GM10266 (cell line): ENCODE results near the gene RAPH1.

Source experiments
- DNase-seq: peaks from one replicate; pipeline ENCODE4 v3.0.0; 2012; ENCODE audit errors: extremely low spot score
- TF ChIP-seq, protein P1 (sequence below): IDR thresholded peaks from 2 replicates; pipeline ENCODE4 v1.5.1; 2012; ENCODE audit warnings: mild to moderate bottlenecking, low read depth; ENCODE audit not compliant: control insufficient read depth, insufficient read depth; ENCODE audit errors: missing control alignments

The RAPH1 gene

DNA sequence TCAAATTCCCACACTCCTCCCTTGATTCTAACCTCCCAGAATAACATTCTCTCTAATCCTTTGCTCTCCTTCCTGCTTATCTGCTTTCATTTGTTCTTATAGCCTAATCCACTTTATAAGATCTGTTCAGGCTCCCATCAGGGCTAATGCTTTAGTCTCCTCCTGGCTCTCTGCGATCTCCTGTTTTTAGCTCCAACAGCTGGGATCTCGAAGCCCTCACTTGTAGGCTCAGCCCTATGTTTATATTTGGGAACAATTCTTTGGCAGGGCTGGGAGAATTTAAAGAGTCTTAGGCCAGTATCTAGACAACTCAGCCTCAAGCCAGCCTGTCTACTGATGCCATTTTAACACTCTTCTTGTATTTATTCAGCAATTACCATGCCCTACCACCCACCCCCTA, 27.2 kb upstream of the RAPH1 start:
- DNase-seq, result no peak
- TF ChIP-seq, protein P1, sequence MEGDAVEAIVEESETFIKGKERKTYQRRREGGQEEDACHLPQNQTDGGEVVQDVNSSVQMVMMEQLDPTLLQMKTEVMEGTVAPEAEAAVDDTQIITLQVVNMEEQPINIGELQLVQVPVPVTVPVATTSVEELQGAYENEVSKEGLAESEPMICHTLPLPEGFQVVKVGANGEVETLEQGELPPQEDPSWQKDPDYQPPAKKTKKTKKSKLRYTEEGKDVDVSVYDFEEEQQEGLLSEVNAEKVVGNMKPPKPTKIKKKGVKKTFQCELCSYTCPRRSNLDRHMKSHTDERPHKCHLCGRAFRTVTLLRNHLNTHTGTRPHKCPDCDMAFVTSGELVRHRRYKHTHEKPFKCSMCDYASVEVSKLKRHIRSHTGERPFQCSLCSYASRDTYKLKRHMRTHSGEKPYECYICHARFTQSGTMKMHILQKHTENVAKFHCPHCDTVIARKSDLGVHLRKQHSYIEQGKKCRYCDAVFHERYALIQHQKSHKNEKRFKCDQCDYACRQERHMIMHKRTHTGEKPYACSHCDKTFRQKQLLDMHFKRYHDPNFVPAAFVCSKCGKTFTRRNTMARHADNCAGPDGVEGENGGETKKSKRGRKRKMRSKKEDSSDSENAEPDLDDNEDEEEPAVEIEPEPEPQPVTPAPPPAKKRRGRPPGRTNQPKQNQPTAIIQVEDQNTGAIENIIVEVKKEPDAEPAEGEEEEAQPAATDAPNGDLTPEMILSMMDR, result no peak

DNA sequence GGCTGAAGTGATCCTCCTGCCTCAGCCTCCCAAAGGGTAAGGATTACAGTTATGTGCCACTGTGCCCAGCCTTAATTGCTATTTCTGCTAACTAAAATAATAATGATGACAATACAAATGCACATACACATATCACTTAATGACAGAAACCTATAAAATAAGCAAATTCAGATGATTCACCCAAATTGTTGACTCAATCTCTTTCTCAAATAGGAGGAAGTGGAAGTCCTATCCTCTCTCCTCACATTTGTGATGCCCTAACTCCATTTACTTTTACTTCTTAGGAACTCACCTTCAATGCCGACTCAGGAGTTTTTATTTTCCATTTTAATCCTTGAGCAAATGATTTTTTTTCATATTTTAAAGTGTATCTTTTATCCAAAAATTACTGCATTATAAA, 24.5 kb upstream of the RAPH1 start:
- no peak for DNase-seq
- TF ChIP-seq, protein P1, result no peak

DNA sequence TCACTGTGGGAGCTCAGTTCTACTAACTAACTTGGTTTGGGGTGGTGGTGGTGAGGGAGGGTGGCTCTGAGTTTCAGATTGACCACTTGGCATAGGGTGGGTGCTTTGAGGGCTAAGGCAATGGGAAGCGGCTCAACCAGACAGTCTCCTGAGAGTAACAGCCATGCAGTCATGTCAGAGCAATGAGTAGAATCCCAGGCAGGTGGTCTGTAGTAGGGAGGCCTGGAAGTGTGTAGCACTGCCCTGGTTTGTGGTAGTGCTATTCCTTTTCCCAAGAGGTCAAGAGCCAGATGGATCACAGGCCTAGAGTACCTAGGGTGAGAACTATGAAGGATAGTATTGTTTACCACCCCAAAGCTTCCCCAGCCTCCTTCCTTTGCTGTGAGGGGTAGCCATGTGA, 18.7 kb upstream of the RAPH1 start:
- TF ChIP-seq, protein P1, result no peak

DNA sequence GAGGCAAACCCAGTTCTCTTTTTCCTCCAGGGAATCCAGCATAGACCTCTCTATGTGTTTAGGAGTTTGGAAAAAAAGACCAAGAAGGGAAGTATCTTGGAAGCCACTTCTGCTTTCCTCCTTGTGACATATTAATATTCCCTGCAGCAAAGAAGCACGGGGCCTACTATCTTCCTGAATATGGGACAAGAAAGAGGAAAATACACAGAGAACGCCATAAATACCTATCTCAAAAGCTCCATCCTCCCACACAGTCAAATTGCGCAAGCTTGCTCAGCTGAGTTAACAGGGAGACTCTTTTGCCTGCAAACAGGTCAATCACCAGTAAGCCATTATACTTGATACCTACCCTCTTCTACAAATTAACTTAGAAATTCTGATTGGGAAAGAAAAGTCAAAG, 16.7 kb upstream of the RAPH1 start:
- TF ChIP-seq, protein P1, result no peak
- no peak for DNase-seq

More for the DNA sequence above, 18.7 kb upstream of the RAPH1 start:
- no peak for DNase-seq

DNA sequence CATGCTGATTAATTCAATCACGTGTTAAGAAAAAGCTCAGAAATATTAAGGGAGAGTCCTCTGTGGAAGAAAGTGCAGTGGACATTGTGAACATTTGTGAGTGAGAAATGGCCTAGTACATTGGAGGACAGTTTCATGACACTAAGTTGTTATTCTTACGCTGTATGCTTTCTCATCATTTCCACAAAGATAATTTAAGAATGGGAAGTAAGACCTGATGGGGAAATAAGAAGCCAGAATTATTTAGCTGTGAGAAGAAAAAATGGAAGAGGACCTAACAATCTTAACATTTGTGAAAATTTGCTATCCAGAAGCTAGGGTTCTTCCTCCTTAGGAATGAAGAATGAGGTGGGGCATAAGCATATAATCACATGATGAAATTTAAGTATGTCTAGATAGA, 15.2 kb upstream of the RAPH1 start:
- TF ChIP-seq, protein P1, result no peak
- DNase-seq, result no peak

DNA sequence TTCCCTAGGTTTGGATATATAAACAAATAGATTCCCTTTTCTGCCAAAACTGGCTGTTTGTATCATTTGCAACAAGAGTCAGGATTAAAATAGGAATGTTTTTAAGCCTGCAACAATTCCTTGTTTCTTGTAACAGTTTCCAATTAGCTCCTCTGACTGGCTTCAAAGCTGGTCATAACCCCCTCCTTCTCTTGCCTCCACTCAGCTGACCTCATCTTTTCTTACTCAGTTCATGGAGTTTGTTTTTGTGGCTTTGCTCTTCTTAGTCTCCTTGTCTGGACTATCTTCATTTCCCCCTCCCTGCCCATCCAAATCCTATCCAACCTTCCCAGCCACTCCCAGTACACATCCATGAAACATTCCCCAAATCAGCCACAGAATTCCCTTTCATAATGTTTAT, 14.3 kb upstream of the RAPH1 start:
- no peak for DNase-seq
- TF ChIP-seq, protein P1, result no peak

DNA sequence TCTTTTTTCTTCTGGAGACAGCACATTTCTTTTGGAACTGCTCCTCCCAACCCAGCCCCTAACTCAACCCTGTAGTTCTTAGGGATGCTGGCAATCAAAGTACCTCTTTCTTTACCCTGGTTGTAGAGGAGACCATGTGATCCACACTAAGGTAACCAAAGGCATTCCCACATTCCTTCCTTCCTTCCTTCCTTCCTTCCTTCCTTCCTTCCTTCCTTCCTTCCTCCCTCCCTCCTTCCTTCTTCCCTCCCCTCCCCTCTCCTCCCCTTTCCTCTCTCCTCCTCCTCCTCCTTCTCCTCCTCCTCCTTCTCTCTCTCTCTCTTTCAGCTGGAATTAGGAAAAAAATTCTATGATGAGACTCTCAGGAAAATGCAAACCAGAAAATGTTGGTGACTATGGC, 13.8 kb upstream of the RAPH1 start:
- TF ChIP-seq, protein P1, result no peak
- DNase-seq, result no peak
